ENCODE results near the gene FBRS. TPM values are rescaled to one million over a fixed set of nuclear protein-coding genes. Genes with fewer than 3 reads are reported as not detected.

Gene FBRS
- total RNA-seq, 2 experiments from 2014 or later, result 84.7 to 111 TPM

GRCh38 chr16:30644334-30644830 lies 13.8 kb upstream of the FBRS start:
- ChIA-PET POLR2A (no interaction called here), CTCF (interaction anchor here (0.6 to 1.2 kb wide), 3 partner anchors 16 to 50 kb away, joined by 3 to 4 read pairs (median 3); no protein-coding TSS in a partner anchor)
- Mint-ChIP-seq H3K4me1 (no peaks in the 10 kb centered on the region), H3K27me3 (no peaks in the 10 kb centered on the region), H3K4me3 (no peak overlapping the region), H3K9me3 (ENCODE audit: low read depth) (no peaks in the 10 kb centered on the region), H3K27ac (no peak overlapping the region), H3K36me3 (ENCODE audit: low read depth) (no peaks in the 10 kb centered on the region)
- DNase-seq (no peak), ATAC-seq (no peak)
- intact Hi-C loops (cut with DNase I, micrococcal nuclease), result no loop called here

DNA sequence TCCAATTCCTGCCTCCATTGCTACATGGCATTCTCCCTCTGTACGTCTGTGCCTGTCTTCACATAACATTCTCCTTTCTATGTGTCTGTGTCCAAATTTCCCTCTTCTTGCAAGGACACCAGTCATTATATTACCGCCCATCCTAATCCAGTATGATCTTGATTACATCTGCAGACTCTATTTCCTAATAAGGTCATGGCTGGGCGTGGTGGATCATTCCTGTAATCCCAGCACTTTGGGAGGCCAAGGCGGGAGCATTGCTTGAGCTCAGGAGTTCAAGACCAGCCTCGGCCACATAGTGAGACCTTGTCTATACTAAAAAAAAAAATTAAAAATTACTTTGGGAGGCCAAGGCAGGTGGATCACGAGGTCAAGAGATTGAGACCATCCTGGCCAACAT lies 12.5 kb upstream of the FBRS start:
- Mint-ChIP-seq H3K27me3 (no peaks in the 10 kb centered on the region), H3K9me3 (ENCODE audit: low read depth) (no peaks in the 10 kb centered on the region), H3K4me1 (peaks cover 5% of the 10 kb centered on the region), H3K36me3 (ENCODE audit: low read depth) (no peaks in the 10 kb centered on the region), H3K27ac (no peak overlapping the region), H3K4me3 (no peak overlapping the region)
- ChIA-PET POLR2A (interaction anchor here (0.6 kb wide), 1 partner anchor 897 kb away, joined by 3 read pairs; no protein-coding TSS in a partner anchor), CTCF (interaction anchor here (0.7 kb wide), 2 partner anchors 47 to 204 kb away, joined by 3 read pairs; no protein-coding TSS in a partner anchor)
- no peak for DNase-seq
- intact Hi-C loops (cut with DNase I, micrococcal nuclease), result no loop called here
- no peak for ATAC-seq

- ChIA-PET CTCF (interaction anchor here (0.7 kb wide), 1 partner anchor 507 kb away, joined by 4 read pairs; no protein-coding TSS in a partner anchor), POLR2A (no interaction called here)
- Mint-ChIP-seq H3K27ac (no peak overlapping the region), H3K4me3 (no peak overlapping the region), H3K4me1 (peaks cover 10% of the 10 kb centered on the region), H3K27me3 (no peaks in the 10 kb centered on the region), H3K9me3 (ENCODE audit: low read depth) (no peaks in the 10 kb centered on the region), H3K36me3 (ENCODE audit: low read depth) (peaks cover 8% of the 10 kb centered on the region)
- intact Hi-C loops (cut with DNase I, micrococcal nuclease), result no loop called here
- ATAC-seq (no peak), DNase-seq (no peak)
Observed at GRCh38 chr16:30647274-30647571, 11.0 kb upstream of the FBRS start.

DNA sequence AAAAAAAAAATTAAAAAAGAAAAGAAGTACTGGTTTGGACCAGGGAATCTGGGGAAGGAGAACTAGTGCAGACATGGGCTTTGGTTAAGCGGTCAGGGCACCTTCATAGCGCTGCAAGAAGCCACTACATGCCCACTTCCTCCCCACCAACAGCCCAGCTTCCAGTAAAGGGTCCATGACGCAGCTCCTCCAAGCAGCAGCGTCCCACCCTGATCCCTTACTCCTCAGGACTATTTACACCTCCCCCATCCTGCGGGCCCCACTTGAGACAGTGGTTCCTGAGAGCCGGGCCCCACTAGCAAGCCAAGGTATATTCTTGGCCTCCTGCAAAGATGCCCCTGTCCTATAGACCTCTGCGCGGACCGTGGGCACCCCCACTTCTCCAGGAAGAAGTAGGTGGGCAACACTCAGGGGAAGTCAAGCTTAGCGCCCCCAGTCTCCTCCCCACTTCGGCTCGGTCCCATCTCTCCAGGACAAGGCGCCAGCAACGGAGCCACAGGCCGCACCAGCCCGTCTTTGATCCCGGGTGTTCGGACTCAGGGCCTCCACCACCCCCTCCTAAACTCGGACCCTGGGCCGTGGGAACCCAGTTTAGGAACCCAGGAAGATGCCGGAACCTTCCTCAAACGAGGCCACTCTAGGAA lies 8.4 kb upstream of the FBRS start:
- H3K36me3 Mint-ChIP-seq (ENCODE audit: low read depth), result peaks cover 23% of the 10 kb centered on the region

DNA sequence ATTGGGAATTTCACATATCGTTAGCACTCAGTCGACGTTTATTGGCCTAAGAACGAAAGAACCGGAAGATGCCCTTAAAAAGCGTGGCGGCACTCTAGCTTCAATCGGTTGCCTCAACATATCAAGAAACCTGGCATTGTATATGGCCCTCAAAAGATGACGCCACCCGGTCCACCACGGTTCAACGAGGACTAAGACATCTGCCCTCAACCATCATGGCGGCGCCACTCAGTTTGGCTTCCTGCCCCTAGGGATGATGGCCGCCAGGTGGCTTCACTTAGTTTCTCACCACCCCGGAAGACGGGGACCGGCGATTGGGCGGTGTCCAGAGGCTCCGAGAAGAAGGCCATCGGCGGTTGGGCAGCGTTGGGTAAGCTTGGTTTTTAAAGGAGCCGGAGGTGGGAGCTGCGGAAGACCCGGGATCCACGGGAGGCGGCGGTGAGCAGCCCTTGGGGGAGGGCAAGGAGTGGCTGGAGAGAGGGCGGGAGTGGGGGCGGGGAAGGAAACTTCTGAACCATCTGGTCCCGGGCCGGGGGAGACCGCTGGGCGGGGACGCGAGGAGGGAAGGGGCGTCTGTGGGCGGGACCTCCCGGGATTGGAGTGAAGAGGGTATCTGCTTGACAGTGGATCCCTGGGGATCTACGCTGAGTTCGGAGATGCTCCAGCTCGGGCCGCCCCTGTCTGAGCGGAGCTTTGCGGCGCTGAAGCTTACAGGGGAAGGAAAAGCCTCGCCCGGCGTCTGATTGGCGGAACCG lies 7.7 kb upstream of the FBRS start, which contains the start of gene PRR14:
TSS of gene PRR14 (plus strand) at position 592 of the 755 bp plus-strand sequence. CDS start 686 bp downstream, outside the sequence.
- peak; percentile 82 for ATAC-seq
- POLR2A ChIA-PET, result interaction anchor here (0.6 to 1.9 kb wide), 13 partner anchors 8 to 843 kb away, joined by 3 to 15 read pairs (median 4); partner anchors contain the start of genes DCTPP1, FBRS, ZNF747 and ZNF764
- intact Hi-C loops (cut with DNase I, micrococcal nuclease), result loop anchor here (1.0 to 2.0 kb wide), 16 partner anchors 8 to 808 kb away; partner anchors contain the start of genes FBRS (in 2 of the 2), ALDOA (in 1 of the 2), ARMC5 (in 1 of the 2) and DCTPP1 (in 1 of the 2)
- H3K27ac Mint-ChIP-seq, result peak within 1 kb of the TSS; percentile 97
- H3K9me3 Mint-ChIP-seq (ENCODE audit: low read depth), result no peaks in the 10 kb centered on the region
- DNase-seq, result peak; percentile 100
- CTCF ChIA-PET, result interaction anchor here (0.6 to 2.2 kb wide), 17 partner anchors 9 to 469 kb away, joined by 3 to 22 read pairs (median 4); partner anchors contain the start of genes DCTPP1, SEPHS2 and ZNF689
- peaks cover 21% of the 10 kb centered on the region for H3K4me1 Mint-ChIP-seq
- peaks cover 29% of the 10 kb centered on the region for H3K36me3 Mint-ChIP-seq (ENCODE audit: low read depth)
- H3K4me3 Mint-ChIP-seq, result peak within 1 kb of the TSS; percentile 95
- no peaks in the 10 kb centered on the region for H3K27me3 Mint-ChIP-seq

More for the DNA sequence above, 8.4 kb upstream of the FBRS start:
- Mint-ChIP-seq H3K4me1 (peaks cover 21% of the 10 kb centered on the region), H3K27ac (peak overlapping the region; percentile 97), H3K4me3 (peak overlapping the region; percentile 95), H3K27me3 (no peaks in the 10 kb centered on the region), H3K9me3 (ENCODE audit: low read depth) (no peaks in the 10 kb centered on the region)
- intact Hi-C loops (cut with DNase I, micrococcal nuclease), result loop anchor here (1.0 to 2.0 kb wide), 16 partner anchors 8 to 809 kb away; partner anchors contain the start of genes FBRS (in 2 of the 2), ALDOA (in 1 of the 2), ARMC5 (in 1 of the 2) and DCTPP1 (in 1 of the 2)
- POLR2A ChIA-PET, result interaction anchor here (0.5 to 1.9 kb wide), 11 partner anchors 9 to 842 kb away, joined by 3 to 15 read pairs (median 4); partner anchors contain the start of genes DCTPP1, FBRS and ZNF747
- DNase-seq (peak; percentile 54), ATAC-seq (no peak)
- CTCF ChIA-PET, result interaction anchor here (0.6 to 2.2 kb wide), 15 partner anchors 8 to 220 kb away, joined by 3 to 22 read pairs (median 4); partner anchors contain the start of genes DCTPP1 and ZNF689

DNA sequence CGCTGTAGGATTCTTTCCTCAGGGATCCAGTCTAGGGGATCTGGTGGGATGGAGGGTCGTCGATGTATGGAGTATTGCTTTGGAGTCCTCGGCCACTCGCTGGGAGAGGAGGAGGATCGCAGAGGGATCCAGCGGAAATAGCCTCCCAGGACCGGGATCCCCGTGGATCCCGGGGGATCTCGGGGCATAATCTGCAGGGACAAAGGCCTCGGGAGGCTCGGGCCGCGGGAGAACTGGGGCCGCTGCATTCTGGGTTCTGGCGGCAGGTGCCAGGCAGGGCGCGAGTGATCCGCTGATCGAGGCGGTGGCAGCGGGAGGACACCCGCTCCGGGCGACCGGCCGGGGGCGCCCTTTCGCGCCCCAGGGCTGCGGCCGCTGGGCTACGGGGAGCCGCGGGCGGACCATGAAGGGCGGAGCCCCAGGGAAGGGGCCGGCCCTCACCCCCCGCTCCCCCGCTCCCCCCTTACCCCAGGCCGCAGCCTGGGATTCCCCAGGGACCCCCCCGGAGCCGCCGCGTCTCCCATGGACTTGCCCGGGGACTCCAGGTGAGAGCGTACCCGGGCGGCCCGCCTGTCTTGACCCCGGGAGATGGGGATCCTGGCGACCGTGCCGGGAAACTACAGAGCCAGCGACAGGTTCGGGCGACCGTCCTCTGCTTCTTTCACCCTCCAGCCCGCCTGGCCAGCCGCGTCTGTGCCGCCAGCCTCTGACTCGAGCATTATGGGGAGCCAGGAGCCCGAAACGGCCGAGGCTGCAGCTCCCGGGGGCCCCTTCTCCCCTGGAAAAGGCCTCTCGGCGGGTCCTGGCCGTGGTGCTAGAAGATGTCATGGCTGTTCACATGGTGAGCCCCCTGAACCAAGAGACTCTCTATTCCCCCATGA lies 6.9 kb upstream of the FBRS start:
- Mint-ChIP-seq H3K4me1 (peaks cover 26% of the 10 kb centered on the region), H3K9me3 (ENCODE audit: low read depth) (no peaks in the 10 kb centered on the region), H3K27me3 (no peaks in the 10 kb centered on the region), H3K4me3 (peak overlapping the region; percentile 95), H3K27ac (peak overlapping the region; percentile 97), H3K36me3 (ENCODE audit: low read depth) (peaks cover 36% of the 10 kb centered on the region)
- ATAC-seq (peak; percentile 68), DNase-seq (peak; percentile 91)
- ChIA-PET POLR2A (interaction anchor here (0.6 to 1.9 kb wide), 8 partner anchors 8 to 844 kb away, joined by 3 to 15 read pairs (median 4); partner anchors contain the start of genes FBRS, ZNF747 and ZNF764), CTCF (interaction anchor here (0.5 to 2.2 kb wide), 16 partner anchors 9 to 470 kb away, joined by 3 to 22 read pairs (median 4); partner anchors contain the start of genes DCTPP1, SEPHS2 and ZNF689)
- intact Hi-C loops (cut with DNase I, micrococcal nuclease), result loop anchor here (1.0 to 2.0 kb wide), 5 partner anchors 47 to 807 kb away; partner anchors contain the start of genes ARMC5 (in 1 of the 2), FBXL19 (in 1 of the 2), ZNF646 (in 1 of the 2) and ZNF668 (in 1 of the 2)

GRCh38 chr16:30652005-30652296 lies 6.3 kb upstream of the FBRS start:
- Mint-ChIP-seq H3K27me3 (no peaks in the 10 kb centered on the region), H3K9me3 (ENCODE audit: low read depth) (no peaks in the 10 kb centered on the region), H3K4me3 (peak overlapping the region; percentile 95), H3K4me1 (peaks cover 31% of the 10 kb centered on the region), H3K27ac (peak overlapping the region; percentile 86), H3K36me3 (ENCODE audit: low read depth) (peaks cover 38% of the 10 kb centered on the region)
- DNase-seq (no peak), ATAC-seq (no peak)
- intact Hi-C loops (cut with DNase I, micrococcal nuclease), result no loop called here
- CTCF ChIA-PET, result interaction anchor here (0.5 to 1.2 kb wide), 2 partner anchors 42 to 222 kb away, joined by 3 to 5 read pairs; partner anchors contain the start of gene DCTPP1
- POLR2A ChIA-PET, result no interaction called here

DNA sequence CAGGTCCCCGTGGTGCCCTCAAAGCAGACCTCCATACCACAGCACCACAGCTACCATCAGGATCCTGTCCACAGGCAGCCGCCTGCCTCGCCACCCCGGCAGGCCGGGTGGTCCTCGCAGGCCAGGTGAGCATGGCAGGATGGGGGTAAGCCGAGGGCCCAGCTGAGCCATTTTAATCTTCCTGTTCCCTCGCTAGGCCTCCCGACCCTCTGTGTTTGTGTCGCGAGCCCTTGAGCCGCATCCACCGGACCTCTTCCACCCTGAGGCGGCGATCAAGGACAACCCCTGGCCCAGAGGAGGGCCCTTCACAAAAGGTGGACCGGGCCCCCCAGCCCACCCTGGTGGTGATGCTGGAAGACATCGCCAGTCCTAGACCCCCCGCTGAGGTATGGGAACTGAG lies 5.5 kb upstream of the FBRS start:
- ATAC-seq, result no peak
- ChIA-PET CTCF (interaction anchor here (0.6 to 0.8 kb wide), 2 partner anchors 9 to 11 kb away, joined by 3 read pairs; no protein-coding TSS in a partner anchor), POLR2A (no interaction called here)
- no peaks in the 10 kb centered on the region for H3K9me3 Mint-ChIP-seq (ENCODE audit: low read depth)
- peak overlapping the region; percentile 86 for H3K27ac Mint-ChIP-seq
- H3K4me3 Mint-ChIP-seq, result peak overlapping the region; percentile 95
- intact Hi-C loops (cut with DNase I, micrococcal nuclease), result no loop called here
- DNase-seq, result no peak
- no peaks in the 10 kb centered on the region for H3K27me3 Mint-ChIP-seq
- H3K4me1 Mint-ChIP-seq, result peaks cover 38% of the 10 kb centered on the region
- H3K36me3 Mint-ChIP-seq (ENCODE audit: low read depth), result peaks cover 43% of the 10 kb centered on the region

DNA sequence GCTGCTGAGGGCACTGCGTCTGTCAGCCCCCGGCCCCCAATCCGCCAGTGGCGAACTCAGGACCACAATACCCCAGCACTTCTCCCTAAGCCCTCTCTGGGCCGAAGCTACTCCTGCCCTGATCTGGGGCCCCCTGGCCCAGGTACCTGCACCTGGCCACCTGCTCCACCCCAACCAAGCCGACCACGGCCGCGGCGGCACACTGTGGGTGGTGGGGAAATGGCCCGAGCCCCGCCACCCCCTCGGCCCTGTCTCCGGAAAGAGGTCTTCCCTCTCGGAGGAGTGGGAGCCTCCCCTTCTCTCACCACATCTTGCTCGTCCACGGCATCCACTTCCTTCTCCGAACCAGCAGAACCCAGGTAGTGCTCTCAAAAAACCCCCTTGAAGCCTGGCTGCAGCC lies 3.4 kb upstream of the FBRS start:
- Mint-ChIP-seq H3K27ac (no peak overlapping the region), H3K9me3 (ENCODE audit: low read depth) (no peaks in the 10 kb centered on the region), H3K4me3 (no peak overlapping the region), H3K36me3 (ENCODE audit: low read depth) (peaks cover 43% of the 10 kb centered on the region), H3K27me3 (no peaks in the 10 kb centered on the region), H3K4me1 (peaks cover 38% of the 10 kb centered on the region)
- intact Hi-C loops (cut with DNase I, micrococcal nuclease), result loop anchor here in 1 of 2 experiments (5.0 kb wide), 2 partner anchors 88 to 118 kb away; no protein-coding TSS in a partner anchor
- DNase-seq (no peak), ATAC-seq (no peak)
- POLR2A ChIA-PET, result no interaction called here
- CTCF ChIA-PET, result interaction anchor here (0.6 kb wide), 1 partner anchor 39 kb away, joined by 3 read pairs; no protein-coding TSS in a partner anchor

GRCh38 chr16:30655815-30656347 lies 2.4 kb upstream of the FBRS start:
- no peaks in the 10 kb centered on the region for H3K27me3 Mint-ChIP-seq
- ChIA-PET CTCF (no interaction called here), POLR2A (interaction anchor here (1.7 kb wide), 1 partner anchor 22 kb away, joined by 6 read pairs; no protein-coding TSS in a partner anchor)
- peaks cover 49% of the 10 kb centered on the region for H3K36me3 Mint-ChIP-seq (ENCODE audit: low read depth)
- no peak overlapping the region for H3K27ac Mint-ChIP-seq
- intact Hi-C loops (cut with DNase I, micrococcal nuclease), result loop anchor here in 1 of 2 experiments (5.0 kb wide), 2 partner anchors 89 to 119 kb away; no protein-coding TSS in a partner anchor
- ATAC-seq (no peak), DNase-seq (no peak)
- peaks cover 36% of the 10 kb centered on the region for H3K4me1 Mint-ChIP-seq
- H3K4me3 Mint-ChIP-seq, result no peak overlapping the region
- no peaks in the 10 kb centered on the region for H3K9me3 Mint-ChIP-seq (ENCODE audit: low read depth)

All from activated CD4-positive, alpha-beta T cell treated with anti-CD3 and anti-CD28 coated beads for 36 hours (primary cell).